ENCODE results near the gene AWAT2. TPM values are rescaled to one million over a fixed set of nuclear protein-coding genes. Genes with fewer than 3 reads are reported as not detected.

Gene AWAT2
- total RNA-seq, 1 donor from 2014 or later = not detected

DNA sequence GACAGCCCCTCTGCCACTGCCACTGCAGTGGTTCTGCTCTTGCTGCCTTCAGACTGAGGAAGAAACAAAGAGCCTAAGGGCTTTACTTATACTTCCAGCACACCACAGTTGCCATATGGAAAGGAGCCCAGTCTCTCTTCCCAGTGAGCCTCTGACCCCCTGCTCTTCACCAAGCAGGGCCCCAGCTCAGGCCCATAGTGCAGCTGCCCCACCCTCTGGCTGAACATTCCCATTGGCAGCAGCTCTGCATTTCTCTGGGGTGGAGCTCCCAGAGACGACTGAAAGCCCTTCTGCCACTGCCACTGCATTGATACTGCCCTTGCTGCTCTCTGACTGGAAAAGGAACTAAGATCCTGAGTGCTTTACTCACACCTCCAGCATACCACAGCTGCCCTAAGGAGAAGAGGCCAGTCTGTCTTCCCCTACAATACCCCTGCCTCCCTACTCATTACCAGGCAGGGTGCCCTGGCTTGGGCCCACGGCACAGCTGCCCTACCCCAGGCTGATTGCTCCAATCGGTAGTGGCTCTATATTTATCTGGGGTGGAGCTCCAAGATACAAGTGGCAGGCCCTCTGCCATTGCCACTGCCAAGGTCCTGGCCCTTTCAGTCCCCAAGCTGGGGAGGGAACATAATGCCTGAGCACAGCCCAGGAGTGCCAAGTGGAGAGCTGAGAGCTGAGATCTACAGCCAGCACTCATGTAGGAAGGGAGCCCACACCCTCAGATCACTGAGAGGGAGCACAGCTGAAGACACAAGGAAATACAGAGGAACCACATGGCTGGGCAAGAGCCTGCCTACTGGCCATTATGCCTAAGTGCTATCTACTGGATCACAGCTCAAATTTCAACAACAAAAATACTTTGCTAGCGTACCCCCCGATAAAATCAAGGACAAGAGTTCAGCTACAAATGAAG lies 36.0 kb downstream of the AWAT2 start:
- Mint-ChIP-seq H3K27ac (ENCODE audit: unreplicated experiment) (peak overlapping the region; percentile 28), H3K27me3 (ENCODE audit: unreplicated experiment) (no peaks in the 10 kb centered on the region), H3K4me1 (ENCODE audit: low read depth, unreplicated experiment) (no peaks in the 10 kb centered on the region), H3K4me3 (ENCODE audit: unreplicated experiment) (no peak overlapping the region), H3K36me3 (ENCODE audit: unreplicated experiment) (no peaks in the 10 kb centered on the region), H3K9me3 (ENCODE audit: unreplicated experiment) (no peaks in the 10 kb centered on the region)
- TF ChIP-seq, protein P1, sequence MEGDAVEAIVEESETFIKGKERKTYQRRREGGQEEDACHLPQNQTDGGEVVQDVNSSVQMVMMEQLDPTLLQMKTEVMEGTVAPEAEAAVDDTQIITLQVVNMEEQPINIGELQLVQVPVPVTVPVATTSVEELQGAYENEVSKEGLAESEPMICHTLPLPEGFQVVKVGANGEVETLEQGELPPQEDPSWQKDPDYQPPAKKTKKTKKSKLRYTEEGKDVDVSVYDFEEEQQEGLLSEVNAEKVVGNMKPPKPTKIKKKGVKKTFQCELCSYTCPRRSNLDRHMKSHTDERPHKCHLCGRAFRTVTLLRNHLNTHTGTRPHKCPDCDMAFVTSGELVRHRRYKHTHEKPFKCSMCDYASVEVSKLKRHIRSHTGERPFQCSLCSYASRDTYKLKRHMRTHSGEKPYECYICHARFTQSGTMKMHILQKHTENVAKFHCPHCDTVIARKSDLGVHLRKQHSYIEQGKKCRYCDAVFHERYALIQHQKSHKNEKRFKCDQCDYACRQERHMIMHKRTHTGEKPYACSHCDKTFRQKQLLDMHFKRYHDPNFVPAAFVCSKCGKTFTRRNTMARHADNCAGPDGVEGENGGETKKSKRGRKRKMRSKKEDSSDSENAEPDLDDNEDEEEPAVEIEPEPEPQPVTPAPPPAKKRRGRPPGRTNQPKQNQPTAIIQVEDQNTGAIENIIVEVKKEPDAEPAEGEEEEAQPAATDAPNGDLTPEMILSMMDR (IDR thresholded peaks at IDR 0.05; ENCODE audit: partially characterized antibody, unreplicated experiment) = no peak
- no peak for DNase-seq

DNA sequence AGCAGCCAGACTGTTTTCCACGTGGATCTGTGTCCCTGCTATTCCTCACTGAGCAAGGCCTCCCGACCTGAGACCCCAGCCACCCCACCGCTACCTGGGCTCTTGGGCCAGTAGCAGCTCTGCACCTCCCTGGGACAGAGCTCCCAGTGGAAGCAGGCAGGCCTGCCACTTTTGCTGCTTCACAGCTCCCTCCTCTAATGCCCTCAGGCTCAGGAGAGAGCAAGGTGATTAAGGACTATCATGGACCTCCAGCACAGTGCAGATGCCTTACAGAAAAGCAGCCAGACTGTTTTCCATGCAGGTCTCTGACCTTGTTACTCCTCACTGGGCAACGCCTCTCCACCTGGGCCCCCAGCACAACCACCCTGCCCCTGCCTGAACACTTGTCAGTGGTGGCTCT lies 37.0 kb downstream of the AWAT2 start:
- TF ChIP-seq, protein P1 (IDR thresholded peaks at IDR 0.05; ENCODE audit: partially characterized antibody, unreplicated experiment) = no peak
- Mint-ChIP-seq H3K4me3 (ENCODE audit: unreplicated experiment) (no peak overlapping the region), H3K27me3 (ENCODE audit: unreplicated experiment) (no peaks in the 10 kb centered on the region), H3K4me1 (ENCODE audit: low read depth, unreplicated experiment) (no peaks in the 10 kb centered on the region), H3K27ac (ENCODE audit: unreplicated experiment) (no peak overlapping the region), H3K9me3 (ENCODE audit: unreplicated experiment) (no peaks in the 10 kb centered on the region), H3K36me3 (ENCODE audit: unreplicated experiment) (no peaks in the 10 kb centered on the region)
- DNase-seq = no peak

DNA sequence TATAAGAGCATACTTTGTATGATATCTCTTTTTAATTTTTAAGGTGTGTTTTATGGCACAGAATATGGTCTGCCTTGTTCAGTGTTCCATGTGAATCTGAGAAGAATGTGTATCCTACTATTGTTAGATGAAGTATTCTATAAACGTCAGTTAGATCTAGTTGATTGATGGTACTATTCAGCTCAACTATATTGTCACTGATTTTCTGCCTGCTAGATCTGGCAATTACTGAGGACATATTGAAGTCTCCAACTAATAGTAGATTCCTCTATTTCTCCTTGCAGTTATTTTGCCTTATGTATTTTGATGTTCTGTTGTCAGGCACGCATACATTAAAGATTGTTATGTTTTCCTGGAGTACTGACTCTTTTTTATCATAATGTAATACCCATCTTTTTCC lies 39.8 kb downstream of the AWAT2 start:
- no peak for DNase-seq
- peaks cover 1% of the 10 kb centered on the region for H3K9me3 Mint-ChIP-seq (ENCODE audit: unreplicated experiment)
- H3K27me3 Mint-ChIP-seq (ENCODE audit: unreplicated experiment) = no peaks in the 10 kb centered on the region
- TF ChIP-seq, protein P1 (IDR thresholded peaks at IDR 0.05; ENCODE audit: partially characterized antibody, unreplicated experiment) = no peak
- H3K4me1 Mint-ChIP-seq (ENCODE audit: low read depth, unreplicated experiment) = no peaks in the 10 kb centered on the region
- H3K4me3 Mint-ChIP-seq (ENCODE audit: unreplicated experiment) = no peak overlapping the region
- H3K27ac Mint-ChIP-seq (ENCODE audit: unreplicated experiment) = no peak overlapping the region
- no peaks in the 10 kb centered on the region for H3K36me3 Mint-ChIP-seq (ENCODE audit: unreplicated experiment)

DNA sequence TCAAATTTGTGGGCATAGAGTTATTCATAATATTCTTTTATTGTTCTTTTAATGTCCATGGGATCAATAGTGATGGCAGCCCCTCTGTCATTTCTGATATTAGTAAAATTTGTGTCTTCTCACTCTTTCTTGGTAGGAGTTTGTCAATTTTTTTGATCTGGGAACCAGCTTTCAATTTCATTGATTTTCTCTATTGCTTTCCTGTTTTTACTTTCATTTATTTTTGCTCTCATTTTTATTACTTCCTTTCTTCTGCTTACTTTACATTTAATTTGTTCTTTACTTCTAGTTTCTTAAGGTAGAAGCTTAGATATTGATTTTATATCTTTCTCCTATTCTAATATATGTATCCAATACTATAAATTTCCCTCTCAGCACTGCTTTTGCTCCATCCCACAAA lies 40.7 kb downstream of the AWAT2 start:
- no peaks in the 10 kb centered on the region for H3K36me3 Mint-ChIP-seq (ENCODE audit: unreplicated experiment)
- H3K9me3 Mint-ChIP-seq (ENCODE audit: unreplicated experiment) = peaks cover 1% of the 10 kb centered on the region
- no peak for DNase-seq
- no peak overlapping the region for H3K4me3 Mint-ChIP-seq (ENCODE audit: unreplicated experiment)
- no peak overlapping the region for H3K27ac Mint-ChIP-seq (ENCODE audit: unreplicated experiment)
- TF ChIP-seq, protein P1 (IDR thresholded peaks at IDR 0.05; ENCODE audit: partially characterized antibody, unreplicated experiment) = no peak
- no peaks in the 10 kb centered on the region for H3K27me3 Mint-ChIP-seq (ENCODE audit: unreplicated experiment)
- H3K4me1 Mint-ChIP-seq (ENCODE audit: low read depth, unreplicated experiment) = no peaks in the 10 kb centered on the region

DNA sequence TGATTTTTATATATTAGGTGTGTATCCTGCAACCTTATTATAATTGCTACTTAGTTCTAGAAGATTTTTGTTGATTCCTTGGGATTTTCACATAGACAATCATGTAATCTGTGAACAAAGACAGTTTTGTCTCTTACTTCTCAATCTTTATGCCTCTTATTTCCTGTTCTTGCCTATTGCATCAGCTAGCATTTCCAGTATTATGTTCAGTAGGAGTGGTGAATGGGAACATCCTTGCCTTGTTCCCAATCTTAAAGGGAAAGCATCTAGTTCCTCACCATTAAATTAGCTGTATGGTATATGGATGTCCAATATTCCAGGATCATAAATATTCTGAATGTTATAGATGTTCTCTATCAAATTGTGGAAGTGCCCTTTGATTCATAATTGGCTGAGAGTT lies 41.8 kb downstream of the AWAT2 start:
- Mint-ChIP-seq H3K4me3 (ENCODE audit: unreplicated experiment) (no peak overlapping the region), H3K9me3 (ENCODE audit: unreplicated experiment) (peaks cover 1% of the 10 kb centered on the region), H3K27ac (ENCODE audit: unreplicated experiment) (no peak overlapping the region), H3K27me3 (ENCODE audit: unreplicated experiment) (no peaks in the 10 kb centered on the region), H3K4me1 (ENCODE audit: low read depth, unreplicated experiment) (no peaks in the 10 kb centered on the region), H3K36me3 (ENCODE audit: unreplicated experiment) (no peaks in the 10 kb centered on the region)
- TF ChIP-seq, protein P1 (IDR thresholded peaks at IDR 0.05; ENCODE audit: partially characterized antibody, unreplicated experiment) = no peak
- no peak for DNase-seq

Measured in glutamatergic neuron (in vitro differentiated cells).